ENCODE measurements around the gene GH2. TPM values are rescaled to one million over a fixed set of nuclear protein-coding genes. Genes with fewer than 3 reads are reported as not detected.

The GH2 gene
- total RNA-seq, 2 donors from 2014 or later, result not detected

GRCh38 chr17:63830904-63831491 is 50.7 kb downstream of the GH2 start:
- DNase-seq (ENCODE audit: low spot score), result no peak
- Histone ChIP-seq H3K27me3 (no peaks in the 10 kb centered on the region), H3K36me3 (peaks cover 69% of the 10 kb centered on the region), H3K4me3 (no peak overlapping the region), H3K4me1 (peaks cover 0 to 39% of the 10 kb centered on the region in 2 donors), H3K27ac (no peak overlapping the region), H3K9me3 (no peaks in the 10 kb centered on the region)
- TF ChIP-seq, protein P1, sequence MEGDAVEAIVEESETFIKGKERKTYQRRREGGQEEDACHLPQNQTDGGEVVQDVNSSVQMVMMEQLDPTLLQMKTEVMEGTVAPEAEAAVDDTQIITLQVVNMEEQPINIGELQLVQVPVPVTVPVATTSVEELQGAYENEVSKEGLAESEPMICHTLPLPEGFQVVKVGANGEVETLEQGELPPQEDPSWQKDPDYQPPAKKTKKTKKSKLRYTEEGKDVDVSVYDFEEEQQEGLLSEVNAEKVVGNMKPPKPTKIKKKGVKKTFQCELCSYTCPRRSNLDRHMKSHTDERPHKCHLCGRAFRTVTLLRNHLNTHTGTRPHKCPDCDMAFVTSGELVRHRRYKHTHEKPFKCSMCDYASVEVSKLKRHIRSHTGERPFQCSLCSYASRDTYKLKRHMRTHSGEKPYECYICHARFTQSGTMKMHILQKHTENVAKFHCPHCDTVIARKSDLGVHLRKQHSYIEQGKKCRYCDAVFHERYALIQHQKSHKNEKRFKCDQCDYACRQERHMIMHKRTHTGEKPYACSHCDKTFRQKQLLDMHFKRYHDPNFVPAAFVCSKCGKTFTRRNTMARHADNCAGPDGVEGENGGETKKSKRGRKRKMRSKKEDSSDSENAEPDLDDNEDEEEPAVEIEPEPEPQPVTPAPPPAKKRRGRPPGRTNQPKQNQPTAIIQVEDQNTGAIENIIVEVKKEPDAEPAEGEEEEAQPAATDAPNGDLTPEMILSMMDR (IDR thresholded peaks at IDR 0.05), result no peak

- no peak for DNase-seq (ENCODE audit: low spot score)
- H3K36me3 ChIP-seq, result peaks cover 66% of the 10 kb centered on the region
- peaks cover 0 to 41% of the 10 kb centered on the region in 2 donors for H3K4me1 ChIP-seq
Observed at GRCh38 chr17:63830278-63830677, 51.5 kb downstream of the GH2 start.

More at GRCh38 chr17:63830278-63830677, 51.5 kb downstream of the GH2 start:
- no peaks in the 10 kb centered on the region for H3K9me3 ChIP-seq
- H3K27me3 ChIP-seq, result no peaks in the 10 kb centered on the region
- TF ChIP-seq, protein P1 (IDR thresholded peaks at IDR 0.05), result no peak
- no peak overlapping the region for H3K4me3 ChIP-seq
- H3K27ac ChIP-seq, result no peak overlapping the region

Other genes starting within 250 kb of the GH2 start
- 1 to 10 TPM; 2.7 to 5.6 TPM for gene LIMD2, start 181.8 kb downstream of the GH2 start, total RNA-seq
- 10 to 100 TPM; 13.1 to 14.4 TPM for gene STRADA, start 140.1 kb downstream of the GH2 start, total RNA-seq
- gene CCDC47, start 108.3 kb downstream of the GH2 start, total RNA-seq, result 10 to 100 TPM; 57.1 to 69.7 TPM
- gene DDX42, start 107.8 kb downstream of the GH2 start, total RNA-seq, result 10 to 100 TPM; 39.9 to 41.0 TPM
- gene PSMC5, start 54.5 kb downstream of the GH2 start, total RNA-seq, result 100 to 1,000 TPM in 1 of 2 donors, 10 to 100 TPM in 1; 59.3 to 105 TPM
- 10 to 100 TPM; 24.3 to 58.0 TPM for gene FTSJ3, start 54.3 kb downstream of the GH2 start, total RNA-seq
- gene SMARCD2, start 39.3 kb downstream of the GH2 start, total RNA-seq, result 10 to 100 TPM; 30.4 to 51.3 TPM
- gene CSH2, start 8.3 kb downstream of the GH2 start, total RNA-seq, result not detected
- gene CSH1, start 14.6 kb upstream of the GH2 start, total RNA-seq, result not detected
- gene CSHL1, start 29.3 kb upstream of the GH2 start, total RNA-seq, result not detected
- gene GH1, start 36.9 kb upstream of the GH2 start, total RNA-seq, result not detected
- gene CD79B, start 50.4 kb upstream of the GH2 start, total RNA-seq, result 1 to 10 TPM; 2.2 to 7.3 TPM
- 1 to 10 TPM in 1 of 2 donors, under 1 TPM in 1; 0.74 to 2.5 TPM for gene SCN4A, start 91.0 kb upstream of the GH2 start, total RNA-seq
- under 1 TPM in 1 of 2 donors, not detected in 1; 0.08 TPM for gene PRR29, start 116.4 kb upstream of the GH2 start, total RNA-seq
- gene ICAM2, start 138.7 kb upstream of the GH2 start, total RNA-seq, result 100 to 1,000 TPM in 1 of 2 donors, 10 to 100 TPM in 1; 74.6 to 109 TPM
- 10 to 100 TPM in 1 of 2 donors, 1 to 10 TPM in 1; 7.0 to 11.9 TPM for gene ERN1, start 248.2 kb upstream of the GH2 start, total RNA-seq

Measured in right atrium auricular region (tissue), 2 donors.